Activated CD4-positive, alpha-beta T cell treated with anti-CD3 and anti-CD28 coated beads for 24 hours (primary cell): ENCODE measurements around the gene ZNF785.
"Not testable (repeated sequence)": the region's sequence is repeated elsewhere in the genome, so short reads cannot be mapped to it uniquely, and the experiment has no call there.

Source experiments
- DNase-seq, 2 donors: peaks; one replicate each; pipeline ENCODE4 v3.0.0-alpha.2; 2020; ENCODE audit warnings: low read depth in 2 of 2

Gene ZNF785

GRCh38 chr16:30585400-30586191, at the start of gene ZNF785:
ZNF785 (minus strand) TSS chr16:30585697; CDS start chr16:30585611, 86 bp downstream.
- DNase-seq, result peak; percentile 84 to 88

- DNase-seq, result no peak
Measured at GRCh38 chr16:30633526-30633925, 48.0 kb upstream of the ZNF785 start.

GRCh38 chr16:30632454-30632853, 47.0 kb upstream of the ZNF785 start:
- not testable (repeated sequence) for DNase-seq

- peak; percentile 89 to 96 for DNase-seq
Measured at GRCh38 chr16:30628628-30629540, 43.4 kb upstream of the ZNF785 start.

- no peak for DNase-seq
Measured at GRCh38 chr16:30626236-30626635, 40.7 kb upstream of the ZNF785 start.

GRCh38 chr16:30623536-30624283, 38.2 kb upstream of the ZNF785 start:
- DNase-seq, result no peak

GRCh38 chr16:30622455-30623032, 37.0 kb upstream of the ZNF785 start:
- DNase-seq, result no peak

GRCh38 chr16:30621765-30622164, 36.3 kb upstream of the ZNF785 start:
- no peak for DNase-seq

- DNase-seq, result no peak
Measured at GRCh38 chr16:30620169-30620568, 34.7 kb upstream of the ZNF785 start.

GRCh38 chr16:30619638-30620037, 34.1 kb upstream of the ZNF785 start:
- DNase-seq, result no peak

- no peak for DNase-seq
Measured at GRCh38 chr16:30619202-30619601, 33.7 kb upstream of the ZNF785 start.

GRCh38 chr16:30615358-30616091, 30.0 kb upstream of the ZNF785 start:
- peak; percentile 50 to 78 for DNase-seq

- peak; percentile 89 for DNase-seq
Measured at GRCh38 chr16:30609926-30610839, 24.7 kb upstream of the ZNF785 start, which contains the start of gene ZNF689. ZNF689 (minus strand) TSS chr16:30610389; CDS start chr16:30610041, 348 bp downstream.

GRCh38 chr16:30609002-30609925, 23.8 kb upstream of the ZNF785 start:
- peak; percentile 10 to 34 for DNase-seq

GRCh38 chr16:30606004-30606403, 20.5 kb upstream of the ZNF785 start:
- DNase-seq, result no peak

- DNase-seq, result no peak
Measured at GRCh38 chr16:30605158-30605557, 19.7 kb upstream of the ZNF785 start.

GRCh38 chr16:30604316-30604947, 18.9 kb upstream of the ZNF785 start:
- no peak for DNase-seq

GRCh38 chr16:30603945-30604315, 18.4 kb upstream of the ZNF785 start:
- no peak for DNase-seq
